GM10847 (cell line): ENCODE data around the gene REPS1.

Source experiments
- POLR2A ChIP-seq: IDR thresholded peaks from 2 replicates; pipeline ENCODE4 v1.6.1; 2011; ENCODE audit not compliant: insufficient read length; ENCODE audit errors: extremely low read depth

The REPS1 gene

DNA sequence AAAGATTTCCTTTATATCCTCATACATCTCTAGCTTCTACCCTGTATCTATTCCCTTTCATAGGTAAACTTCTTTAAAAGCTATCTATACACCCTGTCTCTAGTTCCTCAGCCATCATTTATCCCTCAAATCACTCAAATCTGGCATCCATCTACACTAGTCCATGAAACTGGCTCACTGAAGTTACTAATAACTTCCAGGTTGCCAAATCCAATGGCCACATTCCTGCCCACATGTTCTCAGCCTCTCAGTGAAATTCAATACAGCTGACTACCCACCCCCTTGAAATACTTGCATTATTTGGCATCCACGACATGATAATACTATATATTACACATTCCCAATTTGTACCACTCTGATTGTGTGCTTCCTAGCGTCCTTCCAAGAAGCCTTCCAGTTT lies 8.7 kb downstream of the REPS1 start:
- TF ChIP-seq POLR2A: no peak

DNA sequence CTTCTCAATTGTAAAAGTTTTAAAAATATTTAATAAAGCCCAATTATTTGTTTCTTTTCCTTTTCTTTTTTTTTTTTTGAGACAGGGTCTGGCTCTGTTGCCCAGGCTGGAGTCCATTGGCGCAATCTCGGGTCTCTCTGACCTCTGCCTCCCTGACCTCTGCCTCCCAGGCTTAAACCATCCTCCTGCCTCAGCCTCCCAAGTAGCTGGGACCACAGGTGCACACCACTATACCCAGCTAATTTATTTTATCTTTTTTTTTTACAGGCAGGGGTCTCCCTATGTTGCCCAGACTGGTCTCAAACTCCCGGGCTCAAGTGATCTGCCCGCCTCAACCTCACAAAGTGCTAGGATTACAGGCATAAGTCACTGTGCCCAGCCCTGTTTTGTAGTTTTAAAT lies 9.8 kb downstream of the REPS1 start:
- TF ChIP-seq POLR2A: no peak

DNA sequence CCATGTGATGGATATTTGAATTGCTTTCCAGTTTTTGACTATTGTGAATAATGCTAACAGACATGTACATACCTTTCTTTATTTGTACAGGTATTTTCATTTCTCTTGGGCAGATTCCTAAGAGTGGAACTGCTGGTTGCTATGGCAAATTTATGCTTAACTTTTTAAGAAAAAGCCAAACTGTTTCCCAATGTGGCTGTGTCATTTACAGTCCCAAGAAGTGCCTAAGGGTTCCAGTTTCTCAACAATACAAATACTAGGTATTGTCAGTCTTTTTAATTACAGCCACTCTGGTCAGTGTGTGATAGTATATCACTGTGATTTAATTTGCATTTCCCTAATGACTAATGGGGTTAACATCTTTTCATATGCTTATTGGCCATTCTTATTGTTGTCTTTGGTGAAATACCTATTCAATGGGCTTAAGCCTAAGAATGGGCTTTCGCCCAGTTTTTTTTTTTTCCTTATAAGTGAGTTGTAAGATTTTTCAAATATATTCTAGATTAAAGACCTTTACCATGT lies 10.3 kb downstream of the REPS1 start:
- TF ChIP-seq POLR2A: no peak

DNA sequence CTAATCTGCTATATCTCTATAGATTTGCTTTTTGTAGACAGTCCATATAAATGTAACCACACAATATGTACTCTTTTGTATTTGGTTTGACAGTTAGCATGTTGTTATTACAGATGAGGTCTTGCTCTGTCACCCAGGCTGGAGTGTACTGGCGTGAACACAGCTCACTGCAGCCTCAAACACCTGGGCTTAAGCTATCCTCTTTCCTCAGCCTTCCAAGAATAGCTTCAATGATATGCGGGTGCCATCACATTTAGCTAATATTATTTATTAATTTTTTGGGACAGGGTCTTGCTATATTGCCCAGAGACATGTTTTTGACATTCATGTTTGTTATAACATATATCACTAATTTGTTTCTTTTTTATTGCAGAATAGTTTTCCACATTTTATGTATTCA lies 10.8 kb downstream of the REPS1 start:
- TF ChIP-seq POLR2A: no peak

DNA sequence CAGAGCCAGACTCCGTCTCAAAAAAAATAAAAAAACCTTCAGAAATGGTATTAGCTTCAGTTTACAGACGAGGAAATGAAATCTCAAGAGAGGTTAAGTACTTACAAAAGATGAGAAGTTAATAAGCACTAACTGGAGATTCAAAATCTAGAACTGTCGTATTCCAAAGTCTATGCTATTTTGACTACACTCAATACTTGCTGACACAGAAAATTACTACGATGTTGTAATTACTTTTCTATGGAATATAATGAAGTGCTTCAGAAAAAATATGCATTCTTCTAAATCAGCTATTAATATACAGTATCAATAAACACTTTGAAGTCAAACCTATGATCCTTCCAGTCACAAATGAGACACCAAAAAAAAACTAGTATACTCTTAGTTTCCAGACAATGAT lies 12.2 kb downstream of the REPS1 start:
- no peak for TF ChIP-seq POLR2A

DNA sequence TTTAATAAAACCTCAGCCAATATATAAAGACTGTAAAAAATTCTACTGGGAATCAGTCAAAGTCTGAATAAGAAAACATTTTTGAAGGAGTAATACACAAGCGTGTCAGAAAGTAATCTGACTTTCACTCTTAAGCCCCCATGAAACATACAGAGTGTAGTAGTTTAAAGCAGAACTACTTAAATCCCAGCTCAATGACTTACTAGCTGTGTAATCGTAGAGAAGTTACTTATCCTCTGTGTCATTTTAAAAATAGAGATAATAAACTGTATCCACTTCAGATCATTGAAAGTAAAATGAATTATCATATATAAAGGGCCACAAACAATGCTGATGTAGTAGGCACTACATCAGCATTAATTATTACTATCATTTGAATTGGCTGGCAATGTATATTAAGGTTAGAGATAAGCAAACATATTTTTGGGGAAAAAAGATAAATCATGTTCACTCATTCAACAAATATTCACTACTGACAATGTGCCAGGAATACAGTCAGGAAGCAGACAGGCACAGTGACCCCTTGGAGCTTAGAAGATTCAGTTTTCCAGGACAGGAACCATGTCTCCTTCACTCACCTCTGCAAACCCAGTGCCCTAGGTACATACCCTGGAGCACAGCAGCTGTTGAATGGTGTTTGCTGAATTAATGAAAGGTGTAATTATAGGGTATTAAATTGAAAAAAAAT lies 14.4 kb downstream of the REPS1 start:
- no peak for TF ChIP-seq POLR2A

DNA sequence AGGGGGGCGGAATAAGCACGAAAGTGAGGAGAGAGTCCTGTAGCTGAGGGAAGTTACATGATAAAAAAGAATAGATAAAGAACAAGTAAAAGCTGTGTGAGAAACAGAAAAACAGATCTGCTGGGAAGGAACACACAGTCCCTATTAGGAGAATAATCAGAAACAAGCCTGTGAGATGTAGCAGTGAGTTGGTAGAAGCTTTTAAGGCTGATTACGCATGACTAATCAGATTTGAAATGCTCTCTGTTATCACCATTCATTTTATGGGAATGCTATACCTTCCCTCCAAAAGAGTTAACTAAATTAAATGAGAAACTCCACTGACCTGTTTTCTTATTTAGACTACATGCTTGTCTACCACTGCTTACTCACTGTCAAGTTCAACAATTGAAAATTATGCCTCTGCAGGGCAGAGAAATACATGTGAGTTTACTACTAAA lies 15.8 kb downstream of the REPS1 start:
- TF ChIP-seq POLR2A: no peak

DNA sequence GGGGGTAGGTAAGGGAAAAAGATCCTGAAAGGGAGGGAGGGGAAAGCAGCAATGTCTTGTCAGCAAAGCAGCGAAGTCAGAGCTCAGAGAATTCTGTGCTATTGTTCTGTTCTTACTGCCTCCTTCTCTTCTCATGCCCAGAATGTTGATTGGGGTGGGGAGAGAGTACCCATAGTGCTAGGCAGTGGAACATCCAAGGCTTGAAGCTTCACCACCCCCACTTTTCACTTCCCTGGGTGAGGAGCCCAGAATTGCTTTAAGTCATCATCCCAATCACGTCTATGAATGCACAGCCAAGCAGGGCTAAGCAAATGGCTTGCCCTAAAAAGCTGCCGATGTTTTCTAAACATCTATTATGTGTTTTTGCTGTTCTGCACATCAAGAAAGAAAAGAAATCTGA lies 16.5 kb downstream of the REPS1 start:
- no peak for TF ChIP-seq POLR2A

DNA sequence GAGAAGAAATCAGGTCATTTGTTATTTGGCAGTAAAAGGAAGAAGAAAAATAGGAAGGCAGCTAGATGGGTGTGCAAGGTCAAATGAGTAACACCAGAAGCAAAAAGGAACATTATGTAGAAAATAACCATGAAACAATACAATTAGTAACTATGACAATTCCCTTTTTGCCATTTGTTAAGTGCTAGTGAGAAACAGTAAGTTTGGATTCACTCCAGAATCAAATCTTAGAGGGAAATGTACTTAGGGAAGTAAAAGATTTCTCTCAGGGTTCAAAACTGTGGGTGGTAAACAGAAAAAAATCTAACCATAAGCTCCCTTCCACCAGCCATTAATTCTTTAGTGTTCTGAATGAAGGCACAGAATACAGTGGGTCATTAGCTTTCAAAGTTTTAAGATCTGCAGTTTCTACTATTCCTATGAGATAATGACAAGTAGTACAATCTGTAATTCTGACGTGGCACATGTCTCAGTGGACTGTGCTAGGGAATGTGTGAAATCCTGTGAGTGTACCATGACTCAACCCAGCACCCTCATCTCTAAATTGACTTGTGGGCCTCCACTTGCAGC lies 17.1 kb downstream of the REPS1 start:
- no peak for TF ChIP-seq POLR2A

DNA sequence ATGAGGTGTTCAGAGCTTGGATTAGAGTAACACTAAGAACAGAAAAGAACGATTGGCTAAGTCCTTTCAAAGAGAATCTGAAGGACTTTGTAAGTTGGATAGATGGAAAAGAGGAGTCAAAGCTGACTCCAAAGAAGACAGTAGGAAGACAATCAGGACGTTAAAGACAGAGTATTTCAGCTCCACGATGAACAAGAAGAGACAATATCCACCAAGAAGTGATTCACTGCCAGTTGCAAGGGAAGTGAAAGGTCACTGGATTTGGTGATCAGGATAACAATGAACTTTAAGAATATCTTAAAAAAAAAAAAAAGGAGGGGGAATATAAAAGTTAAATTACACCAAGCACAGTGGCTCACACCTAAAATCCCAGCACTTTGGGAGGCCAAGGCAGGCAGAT lies 17.9 kb downstream of the REPS1 start:
- no peak for TF ChIP-seq POLR2A

DNA sequence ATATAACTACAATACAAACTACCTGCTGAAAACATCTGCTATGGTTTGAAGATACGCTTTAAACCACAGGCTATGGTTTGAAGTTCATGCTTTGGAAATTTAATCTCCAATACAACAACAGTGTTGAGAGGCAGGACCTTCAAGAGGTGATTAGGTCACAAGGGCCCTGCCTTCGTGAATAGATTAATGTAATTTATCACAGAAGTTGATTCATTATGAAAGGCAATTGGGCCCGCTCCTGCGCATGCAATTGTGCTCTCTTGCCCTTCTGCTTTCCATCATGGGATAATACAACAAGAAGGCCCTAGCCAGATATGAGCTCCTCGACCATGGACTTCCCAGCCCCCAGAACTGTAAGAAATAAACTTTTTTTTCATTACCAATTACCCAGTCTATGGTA lies 21.2 kb downstream of the REPS1 start:
- TF ChIP-seq POLR2A: no peak

DNA sequence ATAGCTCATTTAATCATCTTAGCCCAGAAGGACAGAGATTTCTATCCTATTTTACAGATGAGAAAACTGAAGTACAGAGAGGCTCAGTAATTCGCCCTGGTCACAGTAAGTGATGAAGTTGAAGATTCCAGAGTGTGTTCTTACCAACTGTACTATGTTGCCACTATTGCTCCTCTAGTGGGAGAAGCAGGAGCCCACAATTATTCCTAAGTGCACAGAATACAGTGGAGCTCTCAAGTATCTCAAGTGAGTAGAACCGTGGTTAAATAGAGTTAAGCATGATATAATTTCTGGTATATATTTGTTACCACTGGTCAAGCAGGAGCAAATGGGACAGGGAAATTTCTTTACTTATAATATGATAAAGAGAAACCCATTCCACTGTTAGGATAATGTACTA lies 22.1 kb downstream of the REPS1 start:
- TF ChIP-seq POLR2A: no peak

DNA sequence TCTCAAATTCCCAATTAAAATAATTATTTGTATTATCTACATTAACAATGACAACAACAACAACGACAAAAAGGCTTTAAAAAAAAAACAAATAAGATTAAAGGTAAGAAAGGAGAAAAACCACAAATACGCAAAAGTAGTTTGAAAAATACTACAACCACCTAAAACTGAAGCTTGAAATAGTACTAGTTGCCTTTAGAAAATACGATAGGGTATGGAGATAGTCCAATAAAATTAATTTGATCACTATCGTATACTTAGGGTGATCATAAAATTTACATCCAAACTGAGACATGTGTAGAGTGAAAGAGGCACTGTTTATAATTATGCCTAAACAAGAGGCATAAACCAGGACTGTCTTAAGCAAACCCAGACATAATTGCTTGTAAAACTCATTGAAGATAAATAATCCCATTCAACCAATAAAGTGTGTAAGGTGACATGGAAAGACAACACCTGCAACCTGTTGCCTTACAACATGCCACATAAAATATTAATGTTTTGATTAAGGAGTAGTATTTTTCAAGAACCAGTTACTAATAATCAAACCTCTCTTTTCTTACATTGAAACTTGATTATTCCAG lies 22.7 kb downstream of the REPS1 start:
- no peak for TF ChIP-seq POLR2A

DNA sequence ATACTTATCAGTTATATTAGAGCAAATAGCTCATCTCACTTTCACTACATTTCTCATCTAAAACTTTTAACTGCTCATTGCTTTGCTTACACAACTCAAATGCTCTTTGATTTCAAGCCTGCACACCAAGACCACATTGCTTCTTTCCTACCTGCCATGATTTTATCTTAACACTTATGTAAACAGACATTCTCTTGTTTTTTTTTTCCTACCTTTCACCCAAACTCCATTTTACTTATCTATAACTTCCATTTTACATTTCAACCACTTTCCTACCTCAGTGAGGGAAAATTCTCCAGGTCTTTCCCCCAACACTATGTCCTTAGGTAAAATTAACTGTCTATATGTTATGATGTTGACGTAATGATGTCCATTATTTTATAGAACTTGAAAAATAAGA lies 24.0 kb downstream of the REPS1 start:
- TF ChIP-seq POLR2A: no peak

DNA sequence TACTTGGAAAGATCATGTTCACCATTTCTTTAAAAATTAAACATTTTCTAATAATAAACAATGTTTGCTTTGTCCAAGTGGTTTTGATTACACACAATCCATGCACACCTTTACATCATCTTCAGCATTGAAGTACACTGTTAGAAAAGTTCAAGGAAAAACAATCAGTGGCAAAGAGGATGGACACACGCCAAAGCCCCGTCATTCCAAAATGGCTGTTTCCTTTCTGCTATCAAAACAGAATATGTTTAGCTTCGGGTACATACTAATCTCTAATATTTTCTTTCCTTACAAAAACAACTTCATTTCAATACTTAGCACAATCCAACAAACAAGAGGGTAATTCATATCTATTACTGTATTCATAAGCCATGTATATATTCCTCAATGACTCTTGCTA lies 24.5 kb downstream of the REPS1 start:
- TF ChIP-seq POLR2A: no peak

DNA sequence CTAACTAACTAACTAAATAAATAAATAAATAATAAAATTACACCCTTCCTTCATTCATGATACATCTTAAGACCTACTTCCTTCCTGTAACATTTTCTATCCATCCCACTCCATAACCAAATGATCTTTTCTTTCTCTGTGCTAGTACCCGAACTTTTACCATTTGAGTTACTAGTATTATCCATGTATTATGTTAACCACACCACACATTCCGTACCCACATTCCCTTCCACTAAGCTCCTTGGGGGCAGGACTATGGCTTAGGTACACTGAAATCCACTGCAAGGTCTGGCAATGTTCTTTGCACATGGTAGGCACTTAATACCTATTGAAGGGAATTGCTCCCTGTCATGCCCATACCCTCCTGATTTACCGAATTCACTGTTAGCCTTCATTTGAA lies 24.9 kb downstream of the REPS1 start:
- TF ChIP-seq POLR2A: no peak

DNA sequence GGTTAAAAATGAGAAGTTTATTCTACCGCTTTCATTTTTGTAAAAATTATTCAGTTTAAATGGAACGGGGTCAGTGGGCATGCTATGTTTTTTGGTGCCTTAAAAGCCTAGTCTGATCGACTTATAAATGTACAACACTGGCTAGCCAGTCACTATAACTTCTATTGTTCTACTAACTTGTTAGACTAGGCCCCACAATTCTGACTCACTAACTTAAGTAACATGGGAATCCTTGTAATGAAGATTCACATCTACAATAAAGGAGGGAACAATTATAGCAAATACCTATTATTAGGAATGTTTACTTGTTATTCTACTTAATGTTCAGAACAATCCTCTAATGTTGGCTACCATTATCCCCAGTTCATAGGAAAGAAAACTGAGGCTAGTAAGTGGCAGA lies 28.5 kb downstream of the REPS1 start:
- TF ChIP-seq POLR2A: no peak
